A204.1 (cell line): ENCODE data around the gene RAB3GAP2.
"Not testable (repeated sequence)": the region's sequence is repeated elsewhere in the genome, so short reads cannot be mapped to it uniquely, and the experiment has no call there.

Source experiments
- FAIRE-seq: peaks from 2 replicates; lab custom pipeline; 2012; peaks lifted over from hg19 to GRCh38; lab: Jason Lieb, UNC

RAB3GAP2 gene

DNA sequence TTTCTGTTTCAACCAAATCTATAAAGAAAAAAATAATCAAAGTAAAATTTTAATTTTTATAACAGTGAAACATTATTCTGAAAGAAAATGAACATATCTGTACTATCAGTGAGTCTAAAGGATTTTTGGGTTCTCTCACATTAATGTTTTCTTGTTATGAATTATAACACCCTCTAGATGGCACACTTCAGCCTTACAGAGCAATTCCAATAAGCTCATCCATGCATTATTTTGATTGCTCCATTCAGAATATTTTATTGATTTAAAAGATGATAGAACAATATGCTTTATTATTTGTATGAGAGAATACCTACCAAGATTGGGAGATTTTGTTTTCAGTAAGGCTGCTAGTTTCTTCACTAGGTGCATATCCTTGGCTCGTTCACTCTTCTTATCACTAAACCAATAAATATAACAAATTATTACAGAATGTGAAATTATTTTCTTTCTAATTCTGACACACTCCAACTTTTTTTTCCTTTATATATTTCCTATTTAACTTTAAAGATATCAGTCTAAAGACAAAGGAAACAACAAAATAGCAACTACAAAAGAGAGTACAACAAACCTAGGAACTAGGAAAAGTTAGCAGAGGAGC lies 82.4 kb downstream of the RAB3GAP2 start:
- FAIRE-seq, result peak; percentile 97

DNA sequence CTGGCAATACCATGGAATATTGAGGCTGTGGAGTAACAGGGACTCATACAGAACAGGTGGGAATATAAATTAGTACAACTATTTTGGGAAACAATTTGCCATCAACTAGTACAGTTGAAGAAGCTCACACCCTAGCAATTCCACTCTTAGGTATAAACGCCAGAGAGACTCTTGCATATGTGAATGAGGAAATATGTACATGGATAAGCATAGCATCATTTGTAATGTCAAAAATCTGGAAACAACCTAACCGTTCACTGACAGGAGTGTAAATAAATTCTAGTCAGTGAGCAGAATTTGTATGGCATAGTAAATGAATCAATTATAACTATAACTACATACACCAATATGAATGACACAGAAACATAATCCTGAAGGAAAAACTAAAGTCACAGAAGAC lies 83.7 kb downstream of the RAB3GAP2 start:
- no peak for FAIRE-seq

GRCh38 chr1:220186752-220187151 lies 85.5 kb downstream of the RAB3GAP2 start:
- no peak for FAIRE-seq

DNA sequence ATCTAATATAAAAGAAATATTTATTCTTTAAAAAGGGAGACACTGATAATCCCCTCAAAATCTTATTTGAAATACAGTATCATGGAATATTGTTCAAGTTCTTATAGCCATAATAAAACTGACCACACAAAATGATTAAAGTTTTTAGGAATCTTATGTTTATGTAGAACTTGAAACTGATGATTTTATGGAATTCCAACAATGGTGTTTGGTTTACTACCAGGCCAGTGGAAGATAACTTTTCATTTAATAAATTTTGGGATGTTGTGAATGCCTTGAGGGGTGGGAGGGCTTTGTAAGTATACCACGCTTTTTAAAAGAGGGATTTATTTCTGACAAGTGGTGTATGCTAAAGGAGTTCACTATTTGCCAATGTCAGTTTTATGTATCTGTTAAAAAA lies 87.7 kb downstream of the RAB3GAP2 start:
- peak; percentile 52 for FAIRE-seq

DNA sequence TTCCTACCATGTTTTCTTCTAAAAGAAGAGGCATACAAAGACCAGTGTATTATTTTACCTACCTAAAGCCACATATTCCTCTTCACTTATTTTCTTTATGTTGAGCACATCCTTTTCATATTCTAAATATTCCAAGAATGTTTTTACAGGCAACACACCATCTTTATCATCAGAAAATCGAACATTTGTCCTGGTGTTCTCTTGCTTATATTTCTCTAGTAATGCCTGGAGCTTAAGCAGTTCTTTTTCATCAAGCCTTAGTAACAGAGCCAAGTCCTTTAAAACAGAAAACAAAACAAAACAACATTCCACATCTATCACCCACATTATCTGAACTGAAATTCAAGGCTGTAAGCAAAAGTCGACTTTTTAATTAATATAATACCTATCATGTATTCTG lies 89.6 kb downstream of the RAB3GAP2 start:
- FAIRE-seq, result no peak

DNA sequence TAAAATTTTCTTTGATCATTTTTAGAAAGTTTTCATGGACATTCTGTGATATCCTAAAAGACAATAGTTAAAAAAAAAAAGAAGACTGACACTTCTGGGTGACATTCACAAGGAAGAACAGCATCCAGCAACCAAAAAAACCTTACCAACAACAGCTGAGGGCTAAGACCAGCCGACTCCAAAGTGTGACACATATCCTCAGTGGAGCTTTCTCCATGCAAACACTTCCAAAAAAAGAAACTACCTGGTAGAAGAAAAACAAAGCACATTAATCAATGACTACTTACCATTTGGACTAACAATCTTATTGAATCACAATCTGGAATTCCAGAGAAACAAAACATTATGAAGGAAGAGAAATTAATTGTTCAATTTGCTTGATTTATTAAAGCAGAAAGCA lies 90.1 kb downstream of the RAB3GAP2 start:
- no peak for FAIRE-seq

- no peak for FAIRE-seq
These were observed 95.7 kb downstream of the RAB3GAP2 start for GRCh38 chr1:220176540-220176939.

GRCh38 chr1:220170836-220171526 lies 101.3 kb downstream of the RAB3GAP2 start:
- no peak for FAIRE-seq

- FAIRE-seq, result not testable (repeated sequence)
These were observed 102.4 kb downstream of the RAB3GAP2 start for GRCh38 chr1:220169887-220170286.

DNA sequence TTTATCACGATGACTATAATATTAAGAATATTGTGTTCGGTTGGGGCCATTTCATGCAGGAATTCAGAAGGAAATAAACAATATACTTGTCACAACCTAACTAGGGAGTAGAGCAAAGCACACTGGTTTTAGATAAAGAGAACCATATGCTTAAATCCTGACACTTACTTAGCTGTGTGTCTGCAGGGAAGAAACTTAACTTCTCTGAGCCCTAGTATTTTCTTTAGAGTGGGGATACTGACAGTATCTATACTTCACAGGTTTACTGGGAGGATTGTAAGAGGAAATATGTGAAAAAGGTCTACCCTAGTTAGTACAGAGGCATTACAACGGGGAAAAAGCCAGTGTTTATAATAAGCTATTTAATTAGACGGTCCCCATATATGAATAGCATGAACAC lies 105.4 kb downstream of the RAB3GAP2 start:
- no peak for FAIRE-seq

DNA sequence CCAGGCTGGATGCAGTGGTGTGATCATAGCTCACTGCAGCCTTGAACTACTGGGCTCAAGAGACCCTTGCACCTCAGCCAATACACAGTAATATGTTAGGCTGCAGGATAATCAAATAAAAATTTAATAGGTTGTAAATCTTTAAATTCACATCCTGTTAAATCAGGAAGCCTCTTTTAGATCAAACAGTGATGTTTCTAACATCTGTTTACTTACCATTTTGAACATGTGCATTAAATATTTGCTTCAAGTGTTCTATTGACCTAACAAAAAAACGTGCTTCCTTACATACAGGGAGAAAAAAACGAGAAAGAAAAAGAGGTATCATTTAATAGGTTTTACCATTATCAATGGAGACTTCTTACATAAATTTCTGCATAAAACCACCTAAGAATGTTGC lies 107.7 kb downstream of the RAB3GAP2 start:
- no peak for FAIRE-seq

DNA sequence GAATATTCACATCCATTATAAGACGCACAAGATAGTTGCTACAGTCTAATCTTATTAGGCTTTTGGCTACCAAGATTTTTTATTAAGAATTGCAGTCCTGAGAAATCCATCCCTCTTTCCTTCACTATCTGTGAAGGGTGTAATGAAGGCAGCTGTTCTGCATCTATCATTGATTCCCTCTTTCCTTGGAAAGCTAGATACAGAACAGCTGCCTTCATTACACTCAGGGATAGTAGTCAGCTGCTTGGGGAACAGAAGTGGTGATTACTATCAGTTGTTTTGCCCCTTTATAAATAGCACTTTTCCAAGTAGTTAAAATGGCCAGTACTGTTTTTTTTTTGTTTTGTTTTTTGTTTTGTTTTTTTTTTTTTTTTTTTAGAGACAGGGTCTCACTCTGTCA lies 108.1 kb downstream of the RAB3GAP2 start:
- no peak for FAIRE-seq

GRCh38 chr1:220160027-220160426 lies 112.2 kb downstream of the RAB3GAP2 start:
- no peak for FAIRE-seq

GRCh38 chr1:220159041-220159440 lies 113.2 kb downstream of the RAB3GAP2 start:
- no peak for FAIRE-seq

- not testable (repeated sequence) for FAIRE-seq
These were observed 113.7 kb downstream of the RAB3GAP2 start for GRCh38 chr1:220158530-220158929.

DNA sequence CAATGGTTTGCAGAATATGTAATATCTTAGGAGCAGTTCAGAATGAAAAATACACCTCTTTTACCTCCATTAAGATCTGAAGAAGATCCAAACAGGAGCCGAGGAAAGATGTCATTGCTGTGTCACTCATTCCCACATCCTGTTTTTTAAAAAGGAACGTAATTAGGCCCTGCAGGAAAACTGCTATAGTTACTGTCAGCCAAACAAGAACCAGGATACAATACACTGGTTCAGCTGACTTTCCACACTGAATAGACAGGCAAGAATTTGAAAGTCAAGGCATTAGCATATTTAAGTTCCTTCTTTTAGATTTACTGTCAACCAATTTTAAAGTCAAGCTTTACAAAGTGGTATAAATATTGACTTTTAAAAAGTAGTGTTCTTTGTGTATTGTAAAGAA lies 114.5 kb downstream of the RAB3GAP2 start:
- no peak for FAIRE-seq

DNA sequence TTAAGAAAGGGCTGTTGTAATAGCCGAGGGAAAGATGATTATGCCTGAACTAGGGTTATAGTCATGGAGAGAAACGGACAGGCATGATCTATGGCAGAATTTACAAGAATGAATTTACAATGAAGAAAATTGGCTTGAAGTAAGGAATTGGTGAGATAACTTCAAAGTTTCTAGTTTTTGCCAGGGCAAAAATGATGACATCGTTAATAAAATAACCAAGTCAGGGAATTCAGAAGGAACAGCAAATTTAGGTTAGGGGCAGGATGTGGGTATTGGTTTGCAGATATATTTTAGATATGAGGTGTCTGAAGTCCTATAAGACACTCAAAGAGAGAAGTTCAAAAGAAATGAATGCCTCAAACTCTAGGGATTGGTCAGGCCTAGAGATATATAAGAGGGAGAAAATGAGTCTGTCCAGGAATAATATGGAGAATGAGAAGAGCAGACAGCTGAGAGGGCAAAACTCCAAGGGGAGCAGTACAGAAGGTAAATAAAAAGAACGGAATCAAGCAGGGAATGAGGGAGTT lies 115.6 kb downstream of the RAB3GAP2 start:
- no peak for FAIRE-seq

- FAIRE-seq, result no peak
These were observed 119.1 kb downstream of the RAB3GAP2 start for GRCh38 chr1:220153147-220153546.

DNA sequence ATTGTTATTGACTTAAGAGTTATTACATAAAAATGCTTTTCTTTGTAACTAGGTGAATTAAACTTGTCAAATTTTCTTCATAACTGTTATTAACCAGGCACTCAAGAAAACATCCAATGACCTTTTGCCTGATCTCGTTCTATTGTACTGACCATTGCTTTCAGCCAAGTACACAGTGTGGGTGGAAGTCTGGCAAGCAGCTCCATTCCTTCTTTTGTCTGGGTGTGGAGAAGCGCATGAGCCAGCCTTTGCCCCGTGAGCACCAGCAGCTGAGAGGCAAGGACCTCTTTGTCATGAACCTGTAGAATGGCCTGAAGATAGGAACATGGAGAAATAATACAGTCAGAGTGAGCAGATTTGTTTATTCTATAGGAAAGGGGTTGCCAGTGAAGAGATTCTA lies 120.8 kb downstream of the RAB3GAP2 start:
- no peak for FAIRE-seq

DNA sequence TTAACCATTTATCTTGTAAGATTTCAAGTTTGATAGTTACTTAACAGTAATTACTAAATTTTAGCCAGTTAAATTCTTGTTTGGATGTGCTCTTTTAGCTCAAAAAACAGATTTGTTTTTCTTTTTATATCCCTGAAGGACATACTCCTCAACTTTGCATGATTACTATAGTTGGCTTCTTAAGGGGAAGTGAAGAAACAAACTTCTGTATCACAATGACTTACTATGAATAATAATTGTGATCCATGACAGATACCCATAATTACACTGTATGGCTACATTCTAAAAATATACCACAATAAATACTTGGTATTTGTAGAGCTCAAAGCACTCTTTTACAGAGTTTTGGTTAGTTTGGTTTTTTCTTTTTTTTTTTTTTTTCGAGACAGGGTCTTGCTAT lies 122.5 kb downstream of the RAB3GAP2 start:
- FAIRE-seq, result no peak

- FAIRE-seq, result no peak
These were observed 128.2 kb downstream of the RAB3GAP2 start for GRCh38 chr1:220144051-220144450.

DNA sequence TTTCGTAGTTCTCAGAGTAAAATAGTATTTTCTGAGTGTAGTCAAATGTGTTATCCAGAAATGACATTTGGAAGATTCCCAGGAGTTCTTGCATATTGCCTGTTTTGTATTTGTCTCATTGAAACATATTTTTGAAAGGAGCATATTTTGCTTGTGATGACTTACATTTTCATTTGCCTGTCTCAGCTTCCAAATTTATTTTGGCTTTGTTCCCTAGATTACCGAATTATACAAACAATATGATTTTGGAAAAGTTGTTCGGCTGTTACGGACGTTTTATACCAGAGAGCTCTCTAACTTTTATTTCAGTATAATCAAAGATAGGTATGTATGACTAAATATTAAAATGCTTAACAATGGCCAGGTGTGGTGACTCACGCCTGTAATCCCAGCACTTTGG lies 132.3 kb downstream of the RAB3GAP2 start:
- no peak for FAIRE-seq

- no peak for FAIRE-seq
These were observed 135.1 kb downstream of the RAB3GAP2 start for GRCh38 chr1:220137019-220137786.
